GM12865 (cell line): Measurements from ENCODE around the gene SMIM12.

Experiments
- DNase-seq: peaks from one replicate; pipeline ENCODE4 v3.0.0; 2010; ENCODE audit warnings: low read depth
- H3K4me3 ChIP-seq: 2 replicates; pipeline ENCODE4 v1.5.1; 2011; ENCODE audit warnings: mild to moderate bottlenecking, low read depth, low read length, control low read depth
- CTCF ChIP-seq: IDR thresholded peaks from 2 replicates; pipeline ENCODE4 v1.5.1; 2011; ENCODE audit warnings: low read length, control low read depth, low read depth, inconsistent platforms; ENCODE audit not compliant: insufficient read depth; ENCODE audit errors: missing control alignments

The SMIM12 gene

GRCh38 chr1:34863501-34863900 is 4.0 kb upstream of the SMIM12 start:
- DNase-seq: no peak
- no peak for TF ChIP-seq CTCF
- H3K4me3 ChIP-seq: no peak overlapping the region

- peak; percentile 25 for DNase-seq
- no peak for TF ChIP-seq CTCF
- peak overlapping the region; percentile 98 for H3K4me3 ChIP-seq
These were observed 576 bp downstream of the SMIM12 start for GRCh38 chr1:34858901-34859445.

GRCh38 chr1:34856697-34857096 is 2.9 kb downstream of the SMIM12 start:
- TF ChIP-seq CTCF: no peak
- no peak overlapping the region for H3K4me3 ChIP-seq
- DNase-seq: no peak

- peak; percentile 95 for DNase-seq
- no peak overlapping the region for H3K4me3 ChIP-seq
- TF ChIP-seq CTCF: peak; percentile 95
These were observed 6.8 kb downstream of the SMIM12 start for GRCh38 chr1:34852677-34853217.

GRCh38 chr1:34851431-34852105 is 8.0 kb downstream of the SMIM12 start:
- DNase-seq: no peak
- no peak overlapping the region for H3K4me3 ChIP-seq
- no peak for TF ChIP-seq CTCF

GRCh38 chr1:34850382-34850781 is 9.2 kb downstream of the SMIM12 start:
- TF ChIP-seq CTCF: no peak
- no peak for DNase-seq

GRCh38 chr1:34847094-34847493 is 12.5 kb downstream of the SMIM12 start:
- H3K4me3 ChIP-seq: no peak overlapping the region
- DNase-seq: no peak
- TF ChIP-seq CTCF: no peak

More at GRCh38 chr1:34850382-34850781, 9.2 kb downstream of the SMIM12 start:
- no peak overlapping the region for H3K4me3 ChIP-seq
